DMS 273 treated with DMSO at 0.1 percent for 48 hours (cell line): ENCODE results near the gene SORCS2.

Source experiments
- DNase-seq: peaks from one replicate; lab custom pipeline; 2025; lab: John Stamatoyannopoulos, UW

The SORCS2 gene

GRCh38 chr4:7654550-7655445, 462.5 kb downstream of the SORCS2 start:
- DNase-seq, result no peak

- no peak for DNase-seq
Observed at GRCh38 chr4:7655511-7656243, 463.3 kb downstream of the SORCS2 start.

- DNase-seq, result no peak
Observed at GRCh38 chr4:7656244-7656800, 464.0 kb downstream of the SORCS2 start.

- DNase-seq, result no peak
Observed at GRCh38 chr4:7657545-7658297, 465.4 kb downstream of the SORCS2 start.

GRCh38 chr4:7658341-7659204, 466.2 kb downstream of the SORCS2 start:
- DNase-seq, result no peak

GRCh38 chr4:7659429-7660175, 467.3 kb downstream of the SORCS2 start:
- no peak for DNase-seq

- no peak for DNase-seq
Observed at GRCh38 chr4:7660176-7661039, 468.1 kb downstream of the SORCS2 start.

GRCh38 chr4:7661066-7661748, 468.9 kb downstream of the SORCS2 start:
- DNase-seq, result no peak

GRCh38 chr4:7661846-7662506, 469.6 kb downstream of the SORCS2 start:
- no peak for DNase-seq

- DNase-seq, result no peak
Observed at GRCh38 chr4:7662507-7662846, 470.1 kb downstream of the SORCS2 start.

GRCh38 chr4:7663075-7663541, 470.8 kb downstream of the SORCS2 start:
- DNase-seq, result no peak

- no peak for DNase-seq
Observed at GRCh38 chr4:7664106-7664505, 471.8 kb downstream of the SORCS2 start.

GRCh38 chr4:7665321-7665720, 473.0 kb downstream of the SORCS2 start:
- DNase-seq, result no peak

GRCh38 chr4:7666011-7666410, 473.7 kb downstream of the SORCS2 start:
- no peak for DNase-seq

- DNase-seq, result no peak
Observed at GRCh38 chr4:7666744-7667143, 474.4 kb downstream of the SORCS2 start.

GRCh38 chr4:7668271-7668670, 475.9 kb downstream of the SORCS2 start:
- DNase-seq, result no peak

- DNase-seq, result no peak
Observed at GRCh38 chr4:7668826-7669225, 476.5 kb downstream of the SORCS2 start.

GRCh38 chr4:7672601-7673000, 480.3 kb downstream of the SORCS2 start:
- no peak for DNase-seq
